ENCODE measurements around the gene SERPING1.

DNA sequence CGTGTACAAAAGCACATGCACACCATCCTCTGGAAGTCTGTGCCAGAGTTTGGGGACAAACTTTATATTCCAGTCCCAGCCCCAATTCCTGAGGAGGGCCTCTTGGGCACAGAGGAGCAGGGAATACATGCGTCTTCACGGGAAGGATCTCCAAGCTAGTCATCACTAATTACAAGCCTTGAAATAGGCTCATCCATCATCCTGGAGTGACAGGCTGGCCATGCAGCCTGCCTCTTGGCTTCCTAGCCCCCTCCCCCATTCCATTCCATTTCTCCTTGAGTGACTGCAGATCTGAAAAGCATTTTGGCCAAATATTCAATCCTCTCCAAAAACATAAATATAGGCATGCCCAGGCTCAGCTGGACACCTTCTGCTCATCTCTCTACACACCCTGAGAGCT, 24.8 kb downstream of the SERPING1 start:
- TF ChIP-seq, protein P1, sequence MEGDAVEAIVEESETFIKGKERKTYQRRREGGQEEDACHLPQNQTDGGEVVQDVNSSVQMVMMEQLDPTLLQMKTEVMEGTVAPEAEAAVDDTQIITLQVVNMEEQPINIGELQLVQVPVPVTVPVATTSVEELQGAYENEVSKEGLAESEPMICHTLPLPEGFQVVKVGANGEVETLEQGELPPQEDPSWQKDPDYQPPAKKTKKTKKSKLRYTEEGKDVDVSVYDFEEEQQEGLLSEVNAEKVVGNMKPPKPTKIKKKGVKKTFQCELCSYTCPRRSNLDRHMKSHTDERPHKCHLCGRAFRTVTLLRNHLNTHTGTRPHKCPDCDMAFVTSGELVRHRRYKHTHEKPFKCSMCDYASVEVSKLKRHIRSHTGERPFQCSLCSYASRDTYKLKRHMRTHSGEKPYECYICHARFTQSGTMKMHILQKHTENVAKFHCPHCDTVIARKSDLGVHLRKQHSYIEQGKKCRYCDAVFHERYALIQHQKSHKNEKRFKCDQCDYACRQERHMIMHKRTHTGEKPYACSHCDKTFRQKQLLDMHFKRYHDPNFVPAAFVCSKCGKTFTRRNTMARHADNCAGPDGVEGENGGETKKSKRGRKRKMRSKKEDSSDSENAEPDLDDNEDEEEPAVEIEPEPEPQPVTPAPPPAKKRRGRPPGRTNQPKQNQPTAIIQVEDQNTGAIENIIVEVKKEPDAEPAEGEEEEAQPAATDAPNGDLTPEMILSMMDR (IDR thresholded peaks at IDR 0.05; ENCODE audit: low read length): no peak
- no peak for TF ChIP-seq EZH2 (IDR thresholded peaks at IDR 0.05; ENCODE audit: borderline replicate concordance, low read length)

Data from OCI-LY1 (cell line).